Keratinocyte (primary cell): Measurements from ENCODE around the gene FUOM. TPM values are rescaled to one million over a fixed set of nuclear protein-coding genes. Genes with fewer than 3 reads are reported as not detected.

ENCODE experiments used
- DNase-seq: peaks from one replicate; pipeline ENCODE4 v3.0.0-alpha.2; 2011; ENCODE audit warnings: low read depth, missing footprints, low spot score
- FAIRE-seq: peaks from 2 replicates; lab custom pipeline; 2011; peaks lifted over from hg19 to GRCh38; lab: Jason Lieb, UNC
- H2AFZ ChIP-seq: 2 replicates; pipeline ENCODE4 v1.6.0; 2012; ENCODE audit warnings: low read length, control low read depth, inconsistent platforms; ENCODE audit not compliant: control insufficient read depth
- H3K27ac ChIP-seq: 2 replicates; pipeline ENCODE4 v1.5.1; 2011; ENCODE audit warnings: low read length; ENCODE audit not compliant: control insufficient read depth, insufficient read depth
- H3K27me3 ChIP-seq: 3 replicates; pipeline ENCODE4 v1.6.0; 2011; ENCODE audit warnings: low read length; ENCODE audit not compliant: control insufficient read depth, insufficient read depth; ENCODE audit errors: extremely low read depth
- H3K36me3 ChIP-seq, 2 experiments: 2 replicates in 1 of 2; 3 replicates in 1 of 2; pipeline ENCODE4 v1.5.1; 2011; ENCODE audit warnings: low read length in 2 of 2, mild to moderate bottlenecking in 1 of 2; ENCODE audit not compliant: control insufficient read depth in 2 of 2, insufficient read depth in 2 of 2; ENCODE audit errors: extremely low read depth in 1 of 2
- H3K4me1 ChIP-seq: 3 replicates; pipeline ENCODE4 v1.5.1; 2011; ENCODE audit warnings: low read length; ENCODE audit not compliant: control insufficient read depth, insufficient read depth; ENCODE audit errors: extremely low read depth
- H3K4me2 ChIP-seq: 3 replicates; pipeline ENCODE4 v1.6.0; 2011; ENCODE audit warnings: low read depth, low read length; ENCODE audit not compliant: control insufficient read depth, insufficient read depth; ENCODE audit errors: extremely low read depth
- H3K4me3 ChIP-seq, 3 experiments: fragments of 200-600 bp in 1 of 3; sonication (generic) in 1 of 3; 2 replicates in 2 of 3; 3 replicates in 1 of 3; pipeline ENCODE4 v1.5.1; 2011 to 2016; ENCODE audit warnings: low read length in 3 of 3, mild to moderate bottlenecking in 3 of 3, control low read depth in 2 of 3, inconsistent platforms in 1 of 3, low read depth in 1 of 3, mixed read lengths in 1 of 3, mixed run types in 1 of 3, moderate library complexity in 1 of 3; ENCODE audit not compliant: control insufficient read depth in 2 of 3, insufficient read depth in 2 of 3; ENCODE audit errors: extremely low read depth in 1 of 3
- H3K79me2 ChIP-seq: 2 replicates; pipeline ENCODE4 v1.6.0; 2012; ENCODE audit warnings: low read length; ENCODE audit not compliant: control insufficient read depth, insufficient read depth
- H3K9ac ChIP-seq: 3 replicates; pipeline ENCODE4 v1.6.0; 2011; ENCODE audit warnings: low read length; ENCODE audit not compliant: control insufficient read depth, insufficient read depth; ENCODE audit errors: extremely low read depth
- H3K9me1 ChIP-seq: 3 replicates; pipeline ENCODE4 v1.6.0; 2011; ENCODE audit warnings: low read length; ENCODE audit not compliant: control insufficient read depth, insufficient read depth; ENCODE audit errors: extremely low read depth
- H3K9me3 ChIP-seq: 2 replicates; pipeline ENCODE4 v1.5.1; 2012; ENCODE audit warnings: low read depth, low read length; ENCODE audit not compliant: control insufficient read depth
- H4K20me1 ChIP-seq: 3 replicates; pipeline ENCODE4 v1.6.0; 2011; ENCODE audit warnings: low read length; ENCODE audit not compliant: control insufficient read depth, insufficient read depth; ENCODE audit errors: extremely low read depth
- CTCF ChIP-seq, 3 experiments: IDR thresholded peaks in 1 of 3; conservative IDR thresholded peaks in 1 of 3; optimal IDR thresholded peaks in 1 of 3; 2 replicates in 2 of 3; 3 replicates in 1 of 3; pipeline versions ENCODE3 to v1.5.1; 2011; ENCODE audit warnings: low read length in 3 of 3, mild to moderate bottlenecking in 3 of 3, moderate library complexity in 2 of 3, control low read depth in 1 of 3, inconsistent platforms in 1 of 3; ENCODE audit not compliant: insufficient read depth in 2 of 3; ENCODE audit errors: extremely low read depth in 1 of 3
- EZH2 ChIP-seq: IDR thresholded peaks from one replicate; pipeline ENCODE4 v1.6.1; 2012; ENCODE audit warnings: inconsistent platforms, mild to moderate bottlenecking, low read length, moderate library complexity
- dilution Hi-C: fragments of 300-500 bp; cut with MboI; formaldehyde crosslinking; loops from one replicate; pipeline ENCODE4 v1.7.0; 2020; ENCODE audit warnings: low sequenced_read_pairs; ENCODE audit not compliant: extremely low pct_ligation_motif_present
- polyA plus RNA-seq, 5 experiments: library from polyadenylated mRNA; depleted of rRNA in 3 of 5; stranded (reverse) in 3 of 5; stranded (forward) in 1 of 5; unstranded in 1 of 5; fragments of >200 nt; gene quantifications; 1 replicate in 1 of 5; 2 replicates in 3 of 5; 3 replicates in 1 of 5; pipeline versions ENCODE4 v1.2.1 to v1.2.3, GENCODE V29; 2011 to 2012; ENCODE audit warnings: missing spikeins in 2 of 5, low read depth in 1 of 5, low replicate concordance in 1 of 5

Gene FUOM
- polyA plus RNA-seq, 1 donor (not counting 4 experiments of a cell fraction or from before 2014, with no cell fraction given) = 11.3 TPM

- Histone ChIP-seq H3K4me3 (no peak overlapping the region), H3K27ac (no peak overlapping the region), H3K9ac (no peak overlapping the region), H2AFZ (no peak overlapping the region), H4K20me1 (no peaks in the 10 kb centered on the region), H3K9me3 (no peaks in the 10 kb centered on the region), H3K4me2 (no peak overlapping the region), H3K9me1 (no peaks in the 10 kb centered on the region), H3K36me3 (peaks cover 27 to 34% of the 10 kb centered on the region in 2 experiments), H3K27me3 (no peaks in the 10 kb centered on the region), H3K4me1 (peaks cover 5% of the 10 kb centered on the region), H3K79me2 (no peaks in the 10 kb centered on the region)
- no peak for DNase-seq
- dilution Hi-C loops = no loop called here
- FAIRE-seq = no peak
- TF ChIP-seq CTCF (optimal IDR thresholded peaks at IDR 0.05 in 1 of 3, IDR thresholded peaks at IDR 0.05 in 1 of 3, conservative IDR thresholded peaks at IDR 0.05 in 1 of 3; ENCODE audit: extremely low read depth in 1 of 3, insufficient read depth in 2 of 3, low read length in 3 of 3) = no peak
- no peak for TF ChIP-seq EZH2
Observed at GRCh38 chr10:133366130-133366478, 8.3 kb upstream of the FUOM start.

GRCh38 chr10:133365461-133366129, 7.8 kb upstream of the FUOM start:
- no peak overlapping the region for H2AFZ ChIP-seq
- dilution Hi-C loops = no loop called here
- peaks cover 5% of the 10 kb centered on the region for H3K4me1 ChIP-seq
- no peaks in the 10 kb centered on the region for H3K79me2 ChIP-seq
- H3K4me2 ChIP-seq = peak overlapping the region; percentile 22
- H4K20me1 ChIP-seq = no peaks in the 10 kb centered on the region
- no peaks in the 10 kb centered on the region for H3K9me1 ChIP-seq
- H3K4me3 ChIP-seq = no peak overlapping the region
- DNase-seq = no peak
- no peak overlapping the region for H3K27ac ChIP-seq
- no peaks in the 10 kb centered on the region for H3K9me3 ChIP-seq
- H3K27me3 ChIP-seq = no peaks in the 10 kb centered on the region
- TF ChIP-seq EZH2 (no peak), CTCF (optimal IDR thresholded peaks at IDR 0.05 in 1 of 3, IDR thresholded peaks at IDR 0.05 in 1 of 3, conservative IDR thresholded peaks at IDR 0.05 in 1 of 3; ENCODE audit: extremely low read depth in 1 of 3, insufficient read depth in 2 of 3, low read length in 3 of 3) (no peak)
- H3K36me3 ChIP-seq = peaks cover 27 to 33% of the 10 kb centered on the region in 2 experiments
- no peak overlapping the region for H3K9ac ChIP-seq
- FAIRE-seq = no peak
